HepG2 (cell line): Measurements from ENCODE around the gene MAP3K3. TPM values are rescaled to one million over a fixed set of nuclear protein-coding genes. Genes with fewer than 3 reads are reported as not detected.
A peak's percentile ranks its signal among the peaks of the same experiment; 100 is the strongest.

Source experiments
- ATAC-seq: fragments of 200-7000 bp; cut with Tn5 transposase; 3 replicates; pipeline ENCODE4 v1.9.1; 2020; ENCODE audit warnings: mild to moderate bottlenecking, moderate library complexity
- BruUV-seq: library from RNA; stranded (reverse); fragments of 400-500 nt; replicated peaks from 2 replicates; lab custom pipeline; 2021; lab: Mats Ljungman, UMichigan
- CTCF ChIA-PET: fragments of 300-600 bp; formaldehyde crosslinking; extraction: SDS; loops from one replicate; lab custom pipeline; 2021; ENCODE audit warnings: low total read pairs, inconsistent platforms, low intra/inter-chr PET ratio; lab: Yijun Ruan, JAX
- POLR2A ChIA-PET: fragments of 350-600 bp; sonication (Branson Sonifier 250); formaldehyde crosslinking; loops from one replicate; lab custom pipeline; 2020; ENCODE audit warnings: antibody characterized with exemption, inconsistent platforms; lab: Yijun Ruan, JAX
- DNase-seq: peaks from one replicate; pipeline ENCODE4 v3.0.0-alpha.2; 2015; ENCODE audit warnings: low spot score
- FAIRE-seq: peaks from 3 replicates; lab custom pipeline; 2011; peaks lifted over from hg19 to GRCh38; lab: Jason Lieb, UNC
- H2AFZ ChIP-seq: one replicate; pipeline ENCODE4 v1.6.1; 2011; ENCODE audit warnings: low read length, inconsistent platforms
- H3K27ac ChIP-seq: fragments of 300-600 bp; 3 replicates; pipeline ENCODE4 v1.8.0; 2011; ENCODE audit warnings: mixed run types, mild to moderate bottlenecking, mixed read lengths, low read length, inconsistent platforms; ENCODE audit not compliant: insufficient read depth; ENCODE audit errors: extremely low read length
- H3K27me3 ChIP-seq, 2 experiments: fragments of 200-600 bp in 1 of 2; 2 replicates in 1 of 2; 3 replicates in 1 of 2; pipeline versions ENCODE4 v1.6.0 to v1.8.0; 2011; ENCODE audit warnings: low read length in 2 of 2, mild to moderate bottlenecking in 2 of 2, moderate library complexity in 2 of 2, inconsistent platforms in 1 of 2; ENCODE audit not compliant: insufficient read depth in 2 of 2, control insufficient read depth in 1 of 2
- H3K36me3 ChIP-seq, 2 experiments: fragments of 200-600 bp in 1 of 2; replicated peaks in 1 of 2; 2 replicates in 1 of 2; 3 replicates in 1 of 2; pipeline versions ENCODE4 v1.5.1 to v1.8.0; 2011; ENCODE audit warnings: low read length in 2 of 2, inconsistent platforms in 1 of 2; ENCODE audit not compliant: insufficient read depth in 2 of 2, control insufficient read depth in 1 of 2
- H3K4me1 ChIP-seq: 2 replicates; pipeline ENCODE4 v1.5.1; 2012; ENCODE audit warnings: low read length, inconsistent platforms; ENCODE audit not compliant: insufficient read depth
- H3K4me2 ChIP-seq: 2 replicates; pipeline ENCODE4 v1.6.0; 2011; ENCODE audit warnings: low read depth, low read length, inconsistent platforms
- H3K4me3 ChIP-seq, 3 experiments: fragments of 200-600 bp in 1 of 3; sonication (generic), shearing (Covaris generic) in 1 of 3; replicated peaks in 1 of 3; 2 replicates each; pipeline ENCODE4 v1.5.1; 2011 to 2016; ENCODE audit warnings: low read length in 3 of 3, inconsistent platforms in 2 of 3, low read depth in 2 of 3, mild to moderate bottlenecking in 2 of 3, control low read depth in 1 of 3, mixed read lengths in 1 of 3; ENCODE audit not compliant: insufficient read depth in 1 of 3
- H3K79me2 ChIP-seq: one replicate; pipeline ENCODE4 v1.6.1; 2011; ENCODE audit warnings: low read length, inconsistent platforms; ENCODE audit not compliant: insufficient read depth
- H3K9ac ChIP-seq: 2 replicates; pipeline ENCODE4 v1.6.0; 2011; ENCODE audit warnings: mild to moderate bottlenecking, low read depth, low read length, inconsistent platforms; ENCODE audit not compliant: insufficient read depth
- H3K9me3 ChIP-seq: 2 replicates; pipeline ENCODE4 v1.5.1; 2012; ENCODE audit warnings: mild to moderate bottlenecking, low read length
- H4K20me1 ChIP-seq: 2 replicates; pipeline ENCODE4 v1.6.0; 2011; ENCODE audit warnings: inconsistent platforms, mild to moderate bottlenecking, low read length, moderate library complexity; ENCODE audit not compliant: insufficient read depth
- GZF1 ChIP-seq: sonication (generic); formaldehyde crosslinking; IDR thresholded peaks from 2 replicates; pipeline ENCODE4 v1.5.1; 2020; ENCODE audit warnings: mild to moderate bottlenecking, missing genetic modification reagents
- HNRNPL ChIP-seq: fragments of 200-400 bp; formaldehyde crosslinking; IDR thresholded peaks from 2 replicates; pipeline ENCODE4 v1.6.1; 2017; ENCODE audit warnings: mild to moderate bottlenecking, low read depth, low read length
- NKX3-1 ChIP-seq: sonication (generic); formaldehyde crosslinking; IDR thresholded peaks from 2 replicates; pipeline ENCODE4 v1.5.0; 2020; ENCODE audit warnings: missing genetic modification reagents
- ZNF460 ChIP-seq: sonication (generic); formaldehyde crosslinking; IDR thresholded peaks from 2 replicates; pipeline ENCODE4 v1.5.1; 2020; ENCODE audit warnings: missing genetic modification reagents, mild to moderate bottlenecking, borderline replicate concordance
- WGBS: methylation state at CpG from one replicate; pipeline ENCODE4 v1.1.6; 2017; ENCODE audit warnings: low lambda C conversion rate; 5-methylcytosine and 5-hydroxymethylcytosine counted together
- in situ Hi-C: cut with HindIII; loops from 2 replicates; pipeline ENCODE4 v1.10.0; 2017; ENCODE audit warnings: low pct_unique_long_range_greater_than_20kb; ENCODE audit not compliant: extremely low pct_ligation_motif_present
- intact Hi-C: fragments of 100-400 bp; cut with micrococcal nuclease; formaldehyde crosslinking; loops from one replicate; pipeline ENCODE4 v1.10.0; 2022; ENCODE audit not compliant: unreplicated experiment
- polyA plus RNA-seq, 8 experiments: library from polyadenylated mRNA; depleted of rRNA in 3 of 8; stranded (reverse) in 7 of 8; unstranded in 1 of 8; fragments of >200 nt; fragmentation: Illumina TruSeq in 4 of 8; extraction: Trizol in 4 of 8; gene quantifications; 2 replicates each; pipeline versions ENCODE4 v1.2.1 to v1.2.3, GENCODE V29; 2011 to 2016; ENCODE audit warnings: low read depth in 4 of 8, missing spikeins in 1 of 8, mixed read lengths in 1 of 8; ENCODE audit not compliant: insufficient read depth in 1 of 8
- total RNA-seq, 5 experiments: library from RNA; depleted of rRNA; stranded (reverse); fragments of >200 nt; fragmentation: Illumina TruSeq; extraction: Trizol; gene quantifications; 2 replicates each; pipeline ENCODE4 v1.2.3, GENCODE V29; 2016; ENCODE audit warnings: low read depth in 1 of 5
- TF ChIP-seq, protein P1 (sequence below): sonication (generic); formaldehyde crosslinking; IDR thresholded peaks from 2 replicates; pipeline ENCODE4 v1.4.0; 2020; ENCODE audit warnings: missing genetic modification reagents, mild to moderate bottlenecking, borderline replicate concordance

The MAP3K3 gene
- total and polyA plus RNA-seq, 2 of the 13 experiments (the other 11 are each of a cell fraction or from before 2014, with no cell fraction given), result 17.7 to 21.8 TPM

DNA sequence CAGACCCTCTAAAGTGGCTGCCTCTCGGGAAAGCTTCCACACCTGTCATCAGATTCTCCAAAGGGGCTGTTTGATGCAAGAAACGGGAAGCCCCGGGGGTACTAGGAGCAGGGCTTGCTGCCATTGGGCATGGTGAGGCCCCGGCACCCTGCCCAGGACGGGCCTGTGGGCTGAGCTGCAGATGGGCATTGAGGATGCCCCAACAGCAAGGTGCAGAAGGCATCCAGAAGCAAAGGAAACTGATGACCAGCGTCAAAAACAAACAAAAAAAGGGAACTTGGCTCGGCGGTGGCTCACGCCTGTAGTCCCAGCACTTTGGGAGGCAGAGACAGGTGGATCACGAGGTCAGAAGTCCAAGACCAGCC lies 79.2 kb downstream of the MAP3K3 start:
- no TSS peak for BruUV-seq
- FAIRE-seq (no peak), DNase-seq (no peak), ATAC-seq (no peak)
- CTCF ChIA-PET, result no interaction called here
- no peak for TF ChIP-seq NKX3-1 (CRISPR knock-in tag)
- peak; percentile 26; the same call in 1 of the 2 replicates for TF ChIP-seq ZNF460 (CRISPR knock-in tag)
- TF ChIP-seq, protein P1, sequence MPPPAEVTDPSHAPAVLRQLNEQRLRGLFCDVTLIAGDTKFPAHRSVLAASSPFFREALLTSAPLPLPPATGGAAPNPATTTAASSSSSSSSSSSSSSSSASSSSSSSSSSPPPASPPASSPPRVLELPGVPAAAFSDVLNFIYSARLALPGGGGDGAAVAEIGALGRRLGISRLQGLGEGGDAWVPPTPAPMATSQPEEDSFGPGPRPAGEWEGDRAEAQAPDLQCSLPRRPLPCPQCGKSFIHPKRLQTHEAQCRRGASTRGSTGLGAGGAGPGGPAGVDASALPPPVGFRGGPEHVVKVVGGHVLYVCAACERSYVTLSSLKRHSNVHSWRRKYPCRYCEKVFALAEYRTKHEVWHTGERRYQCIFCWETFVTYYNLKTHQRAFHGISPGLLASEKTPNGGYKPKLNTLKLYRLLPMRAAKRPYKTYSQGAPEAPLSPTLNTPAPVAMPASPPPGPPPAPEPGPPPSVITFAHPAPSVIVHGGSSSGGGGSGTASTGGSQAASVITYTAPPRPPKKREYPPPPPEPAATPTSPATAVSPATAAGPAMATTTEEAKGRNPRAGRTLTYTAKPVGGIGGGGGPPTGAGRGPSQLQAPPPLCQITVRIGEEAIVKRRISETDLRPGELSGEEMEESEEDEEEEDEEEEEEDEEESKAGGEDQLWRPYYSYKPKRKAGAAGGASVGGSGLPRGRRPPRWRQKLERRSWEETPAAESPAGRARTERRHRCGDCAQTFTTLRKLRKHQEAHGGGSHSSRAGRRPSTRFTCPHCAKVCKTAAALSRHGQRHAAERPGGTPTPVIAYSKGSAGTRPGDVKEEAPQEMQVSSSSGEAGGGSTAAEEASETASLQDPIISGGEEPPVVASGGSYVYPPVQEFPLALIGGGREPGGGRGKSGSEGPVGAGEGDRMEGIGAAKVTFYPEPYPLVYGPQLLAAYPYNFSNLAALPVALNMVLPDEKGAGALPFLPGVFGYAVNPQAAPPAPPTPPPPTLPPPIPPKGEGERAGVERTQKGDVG (CRISPR knock-in tag), result peak; percentile 16; the same call in 1 of the 2 replicates
- 0 out of 2 replicates have a peak, but pooled peaks have one; percentile 8 for TF ChIP-seq HNRNPL
- no peak for TF ChIP-seq GZF1
- Histone ChIP-seq H3K27me3 (no peaks in the 10 kb centered on the region), H3K79me2 (no peaks in the 10 kb centered on the region), H3K9ac (no peak overlapping the region), H3K4me2 (no peak overlapping the region), H3K9me3 (no peaks in the 10 kb centered on the region), H3K27ac (no peak overlapping the region), H2AFZ (no peak overlapping the region), H3K36me3 (peaks cover 1 to 4% of the 10 kb centered on the region in 2 experiments; a peak in 2 of 5 replicates), H4K20me1 (no peaks in the 10 kb centered on the region), H3K4me3 (no peak overlapping the region), H3K4me1 (peaks cover 18% of the 10 kb centered on the region)
- in situ Hi-C loops, result no loop called here
- 84% methylated on average over 10 of the region's 10 CpGs for WGBS
- intact Hi-C loops, result no loop called here
- POLR2A ChIA-PET, result no interaction called here
